PC-3 (cell line): Measurements from ENCODE around the gene FYN.

Source experiments
- CTCF ChIP-seq: fragments of 300-600 bp; sonication (generic); conservative IDR thresholded peaks from 2 replicates; pipeline ENCODE4 v1.5.1; 2017; ENCODE audit warnings: antibody characterized with exemption, low read depth, mild to moderate bottlenecking, low read length
- EZH2 ChIP-seq: fragments of 300-600 bp; sonication (generic); IDR thresholded peaks from one replicate; pipeline ENCODE4 v1.6.1; 2017; ENCODE audit warnings: antibody characterized with exemption, mild to moderate bottlenecking, low read length; ENCODE audit not compliant: unreplicated experiment
- EZH2phosphoT487 ChIP-seq: fragments of 300-600 bp; sonication (generic); IDR thresholded peaks from 2 replicates; pipeline ENCODE4 v1.6.1; 2018; ENCODE audit warnings: mild to moderate bottlenecking, antibody characterized with exemption, low read length, borderline replicate concordance

GRCh38 chr6:111782192-111782809 lies 91.0 kb downstream of the FYN start:
- TF ChIP-seq CTCF (no peak), EZH2 (no peak), EZH2phosphoT487 (no peak)
